ENCODE data around the gene IQSEC1.

DNA sequence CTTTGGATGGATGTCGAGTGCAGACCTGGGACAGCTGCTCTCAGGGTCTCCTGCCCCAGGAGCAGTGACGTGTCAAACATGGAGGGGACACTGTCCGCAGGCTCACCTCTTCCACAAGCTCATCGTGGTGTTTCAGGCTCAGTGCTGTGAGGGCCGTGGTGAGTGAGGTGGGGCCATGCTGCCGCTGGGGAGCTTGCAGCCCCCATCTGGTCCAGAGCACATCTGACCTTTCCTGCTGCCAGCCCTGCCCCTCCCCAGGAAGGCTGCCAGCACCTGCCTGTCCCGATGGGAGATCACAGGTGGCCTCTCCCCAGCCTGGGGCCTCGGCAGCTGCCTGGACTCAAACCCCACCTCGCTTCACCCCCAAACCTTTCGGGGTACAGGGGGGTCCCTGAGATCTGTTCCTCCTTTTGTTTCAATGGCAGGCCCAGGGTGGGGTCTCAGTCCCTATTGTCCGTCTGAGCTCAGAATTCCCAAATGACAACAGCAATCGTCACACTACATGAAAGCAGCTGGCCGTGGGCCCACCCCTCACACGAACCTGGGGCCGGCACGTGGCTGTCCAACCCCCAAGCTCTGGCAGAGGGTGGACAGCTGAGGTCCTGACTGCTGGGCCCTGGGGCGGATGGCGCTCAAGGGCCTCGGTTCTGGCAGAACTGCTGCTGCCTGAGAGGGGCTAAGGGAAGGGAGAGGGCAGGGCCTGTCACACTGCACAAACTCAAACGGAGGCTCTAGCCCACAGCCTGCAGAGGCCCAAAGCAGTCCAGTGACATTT, 166.9 kb downstream of the IQSEC1 start:
- no peak for TF ChIP-seq TAF1 (IDR thresholded peaks at IDR 0.05; ENCODE audit: low read depth, low read length)
- no peak for TF ChIP-seq POLR2A (IDR thresholded peaks at IDR 0.05; ENCODE audit: low read depth, low read length)
- TF ChIP-seq POLR2AphosphoS5 (IDR thresholded peaks at IDR 0.05; ENCODE audit: low read depth, low read length): no peak
- no peak for TF ChIP-seq POU2F2 (IDR thresholded peaks at IDR 0.05; ENCODE audit: low read depth, low read length)
